ENCODE data around the gene OPN3.

The OPN3 gene

GRCh38 chr1:241590719-241591118 lies 49.5 kb downstream of the OPN3 start:
- no peak for DNase-seq (ENCODE audit: extremely low read depth, low read depth)
- TF ChIP-seq, protein P1, sequence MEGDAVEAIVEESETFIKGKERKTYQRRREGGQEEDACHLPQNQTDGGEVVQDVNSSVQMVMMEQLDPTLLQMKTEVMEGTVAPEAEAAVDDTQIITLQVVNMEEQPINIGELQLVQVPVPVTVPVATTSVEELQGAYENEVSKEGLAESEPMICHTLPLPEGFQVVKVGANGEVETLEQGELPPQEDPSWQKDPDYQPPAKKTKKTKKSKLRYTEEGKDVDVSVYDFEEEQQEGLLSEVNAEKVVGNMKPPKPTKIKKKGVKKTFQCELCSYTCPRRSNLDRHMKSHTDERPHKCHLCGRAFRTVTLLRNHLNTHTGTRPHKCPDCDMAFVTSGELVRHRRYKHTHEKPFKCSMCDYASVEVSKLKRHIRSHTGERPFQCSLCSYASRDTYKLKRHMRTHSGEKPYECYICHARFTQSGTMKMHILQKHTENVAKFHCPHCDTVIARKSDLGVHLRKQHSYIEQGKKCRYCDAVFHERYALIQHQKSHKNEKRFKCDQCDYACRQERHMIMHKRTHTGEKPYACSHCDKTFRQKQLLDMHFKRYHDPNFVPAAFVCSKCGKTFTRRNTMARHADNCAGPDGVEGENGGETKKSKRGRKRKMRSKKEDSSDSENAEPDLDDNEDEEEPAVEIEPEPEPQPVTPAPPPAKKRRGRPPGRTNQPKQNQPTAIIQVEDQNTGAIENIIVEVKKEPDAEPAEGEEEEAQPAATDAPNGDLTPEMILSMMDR (IDR thresholded peaks at IDR 0.05; ENCODE audit: low read depth, low read length), result no peak

DNA sequence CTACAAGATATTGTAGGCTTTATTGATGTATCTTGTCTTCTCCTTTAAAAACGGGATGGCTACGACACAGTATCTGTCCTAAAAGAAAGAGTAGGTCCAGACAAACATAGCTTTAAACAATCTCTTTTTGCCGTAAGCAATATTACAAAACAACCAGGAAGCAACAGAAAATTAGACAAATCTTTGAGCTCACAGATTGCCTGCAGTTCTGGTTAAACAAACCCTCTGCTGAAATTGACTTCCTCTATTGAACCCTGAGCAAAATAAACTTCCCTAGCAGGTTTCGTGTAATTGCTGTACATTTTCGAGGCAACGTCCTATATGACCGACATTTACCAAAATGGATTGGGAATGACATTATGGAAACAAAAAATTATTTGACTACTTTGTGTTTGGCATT lies 50.6 kb downstream of the OPN3 start:
- no peak for DNase-seq (ENCODE audit: extremely low read depth, low read depth)
- TF ChIP-seq, protein P1 (IDR thresholded peaks at IDR 0.05; ENCODE audit: low read depth, low read length), result no peak

DNA sequence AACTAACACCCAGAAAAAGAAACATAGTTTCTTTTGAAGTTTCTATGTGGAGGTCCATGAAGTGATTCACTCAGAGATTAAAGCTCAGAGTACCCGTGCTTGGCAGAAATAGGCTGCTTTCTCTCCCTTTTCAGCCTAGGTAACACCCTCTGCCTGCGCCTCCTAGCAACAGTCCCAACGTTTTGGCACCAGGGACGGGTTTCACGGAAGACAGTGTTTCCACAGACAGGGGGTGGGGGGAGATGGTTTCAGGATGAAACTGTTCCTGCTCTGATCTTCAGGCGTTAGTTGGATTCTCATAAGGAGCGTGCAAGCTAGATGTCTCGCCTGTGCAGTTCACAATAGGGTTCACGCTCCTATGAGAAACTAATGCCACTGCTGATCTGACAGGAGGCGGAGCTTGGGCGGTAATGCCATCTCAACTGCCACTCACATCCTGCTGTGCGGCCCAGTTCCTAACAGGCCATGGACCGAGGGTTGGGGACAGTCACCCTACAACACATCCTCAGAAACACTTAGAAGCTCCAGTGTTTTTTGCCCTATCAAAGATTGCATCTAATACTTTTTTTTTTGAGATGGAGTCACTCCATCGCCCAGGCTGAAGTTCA lies 53.2 kb downstream of the OPN3 start:
- TF ChIP-seq, protein P1 (IDR thresholded peaks at IDR 0.05; ENCODE audit: low read depth, low read length), result no peak
- DNase-seq (ENCODE audit: extremely low read depth, low read depth), result no peak

GRCh38 chr1:241582921-241583321 lies 57.2 kb downstream of the OPN3 start:
- TF ChIP-seq, protein P1 (IDR thresholded peaks at IDR 0.05; ENCODE audit: low read depth, low read length), result no peak
- DNase-seq (ENCODE audit: extremely low read depth, low read depth), result no peak

DNA sequence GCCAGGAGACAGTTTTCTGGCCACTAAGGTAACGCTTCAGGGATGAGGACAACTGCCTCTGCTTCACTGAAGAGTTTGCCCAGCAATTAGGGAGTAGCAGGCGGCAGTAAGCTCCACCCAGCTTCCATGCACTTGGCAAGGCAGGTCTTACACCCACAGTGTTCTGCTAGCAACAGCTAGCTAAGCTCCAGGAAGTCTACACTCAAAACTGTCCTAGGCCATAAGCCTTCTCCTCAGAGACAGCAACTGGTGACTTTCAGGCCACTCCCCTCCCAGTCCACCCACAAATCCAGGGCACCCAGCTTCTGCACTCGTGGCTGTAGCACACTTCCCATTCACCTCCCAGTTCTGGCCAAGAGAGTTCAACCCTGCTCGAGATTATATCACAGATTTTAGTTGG lies 60.7 kb downstream of the OPN3 start:
- TF ChIP-seq, protein P1 (IDR thresholded peaks at IDR 0.05; ENCODE audit: low read depth, low read length), result no peak
- DNase-seq (ENCODE audit: extremely low read depth, low read depth), result no peak

DNA sequence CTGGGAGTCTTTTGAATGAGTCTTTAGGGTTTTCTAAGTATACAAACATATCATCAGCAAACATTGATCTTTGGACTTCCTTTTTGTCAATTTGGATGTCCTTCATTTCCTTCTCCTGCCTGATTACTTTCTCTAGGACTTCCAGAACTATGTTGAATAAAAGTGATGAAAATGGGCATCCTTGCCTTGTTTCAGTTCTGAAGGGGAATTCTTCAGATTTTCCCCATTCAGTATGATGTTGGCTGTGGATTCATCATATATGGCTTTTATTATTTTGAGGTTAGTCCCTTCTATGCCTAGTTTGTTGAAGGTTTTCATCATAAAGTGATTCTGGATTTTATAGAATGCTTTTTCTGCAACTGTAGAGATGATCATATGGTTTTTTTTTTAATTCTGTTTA lies 66.0 kb downstream of the OPN3 start:
- TF ChIP-seq, protein P1 (IDR thresholded peaks at IDR 0.05; ENCODE audit: low read depth, low read length), result no peak

DNA sequence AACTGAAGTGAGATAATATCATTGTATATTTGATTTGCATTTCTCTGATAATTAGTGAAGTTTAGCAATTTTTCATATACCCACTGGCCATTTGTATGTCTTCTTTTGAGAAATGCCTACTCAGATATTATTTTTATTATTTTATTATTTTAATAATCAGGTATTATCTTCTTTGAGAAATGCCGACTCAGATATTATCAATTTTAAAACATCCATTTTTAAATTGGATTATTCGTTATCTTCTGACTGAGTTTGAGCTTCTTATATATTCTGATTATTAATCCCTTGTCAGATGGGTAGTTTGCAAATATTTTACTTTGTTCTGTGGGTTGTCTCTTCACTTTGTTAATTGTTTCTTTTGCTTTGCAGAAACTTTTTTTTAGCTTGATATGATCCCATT lies 70.3 kb downstream of the OPN3 start:
- TF ChIP-seq, protein P1 (IDR thresholded peaks at IDR 0.05; ENCODE audit: low read depth, low read length), result no peak
- DNase-seq (ENCODE audit: extremely low read depth, low read depth), result no peak

More for the DNA sequence above, 66.0 kb downstream of the OPN3 start:
- no peak for DNase-seq (ENCODE audit: extremely low read depth, low read depth)

All from AG09319 (cell line).